GM18507 (cell line): ENCODE data around the gene BTBD6.

Experiments
- DNase-seq: peaks from one replicate; pipeline ENCODE4 v3.0.0; 2011; ENCODE audit warnings: low read depth; ENCODE audit not compliant: insufficient read length; ENCODE audit errors: extremely low spot score
- FAIRE-seq: peaks from 2 replicates; lab custom pipeline; 2011; peaks lifted over from hg19 to GRCh38; lab: Jason Lieb, UNC

BTBD6 gene

DNA sequence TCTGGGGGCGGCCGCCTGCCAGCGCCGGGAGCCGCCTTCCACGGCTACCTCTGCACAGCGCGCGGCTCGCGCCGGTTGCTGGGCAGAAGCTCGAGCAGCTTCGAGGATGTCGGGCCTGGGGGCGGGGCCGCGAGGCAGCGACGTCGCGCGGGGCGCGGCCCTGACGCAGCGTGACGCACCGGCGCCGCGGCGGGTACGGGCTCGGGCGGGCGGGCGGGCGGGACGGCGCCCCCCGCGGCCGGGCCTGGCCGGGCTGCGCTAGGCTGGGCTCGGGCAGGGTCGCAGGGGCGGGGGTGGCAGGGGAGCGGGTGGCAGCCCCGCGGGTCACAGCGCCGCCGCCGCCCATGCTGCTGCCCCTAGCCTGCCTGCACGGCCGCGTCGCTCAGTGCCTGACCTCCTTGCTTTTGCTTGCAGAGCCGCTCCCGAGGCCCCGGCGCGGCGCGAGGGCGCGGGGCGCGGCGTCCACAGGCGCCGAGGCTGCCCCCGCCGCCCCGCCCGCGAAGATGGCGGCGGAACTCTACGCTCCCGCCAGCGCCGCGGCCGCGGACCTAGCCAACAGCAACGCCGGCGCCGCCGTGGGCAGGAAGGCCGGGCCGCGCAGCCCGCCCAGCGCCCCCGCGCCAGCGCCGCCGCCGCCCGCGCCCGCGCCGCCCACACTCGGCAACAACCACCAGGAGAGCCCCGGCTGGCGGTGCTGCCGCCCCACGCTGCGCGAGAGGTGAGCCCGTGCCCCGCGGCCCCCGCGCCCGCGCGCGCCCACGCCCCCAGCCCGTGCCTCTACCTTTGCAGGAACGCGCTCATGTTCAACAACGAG, at the start of gene BTBD6:
Gene BTBD6 (plus strand): TSS at position 166 of the 814 bp plus-strand sequence. CDS start 179 bp downstream, at position 345.
- DNase-seq (peak; percentile 95), FAIRE-seq (peak; percentile 81)

DNA sequence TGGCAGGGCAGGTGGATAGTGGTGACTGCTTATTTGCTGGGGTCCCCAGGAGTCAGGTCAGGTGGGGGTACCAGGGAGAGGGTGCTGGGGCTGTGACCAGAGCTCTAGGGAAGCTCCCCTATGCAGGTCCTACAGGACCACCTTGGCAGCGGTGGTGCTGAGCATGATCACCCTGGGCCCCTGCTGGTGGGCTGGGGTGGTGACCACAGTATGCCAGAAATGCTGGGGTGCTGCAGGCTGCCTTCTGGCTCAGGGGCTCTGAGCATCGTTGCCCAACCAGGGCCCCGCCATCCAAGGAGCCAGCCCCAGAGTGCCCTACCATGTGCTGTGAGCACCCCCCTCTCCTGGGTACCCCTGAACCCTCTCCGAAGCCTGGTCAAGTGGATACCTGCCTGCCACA, 49.7 kb upstream of the BTBD6 start:
- FAIRE-seq = no peak

DNA sequence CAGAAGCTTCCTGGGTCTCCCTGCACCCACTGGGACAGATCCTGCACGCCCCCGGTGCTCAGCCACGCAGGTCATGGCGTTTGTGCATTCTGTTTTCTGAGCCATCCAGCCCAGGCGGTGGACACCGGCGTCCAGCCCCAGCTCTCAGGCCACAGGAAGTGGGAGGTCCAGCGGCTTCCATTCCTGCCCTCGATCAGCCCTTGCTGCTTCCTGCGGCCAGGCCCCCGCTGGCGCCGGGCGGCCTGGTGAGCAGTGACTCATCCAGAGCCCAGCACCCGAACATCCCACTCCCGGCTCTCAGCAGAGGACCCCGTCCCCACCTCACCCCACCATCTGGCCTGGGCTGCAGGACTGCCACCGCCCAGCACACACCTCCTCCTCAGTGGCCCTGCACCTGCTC, 49.2 kb upstream of the BTBD6 start:
- DNase-seq (no peak), FAIRE-seq (no peak)

More for the DNA sequence above, 49.7 kb upstream of the BTBD6 start:
- DNase-seq = no peak

DNA sequence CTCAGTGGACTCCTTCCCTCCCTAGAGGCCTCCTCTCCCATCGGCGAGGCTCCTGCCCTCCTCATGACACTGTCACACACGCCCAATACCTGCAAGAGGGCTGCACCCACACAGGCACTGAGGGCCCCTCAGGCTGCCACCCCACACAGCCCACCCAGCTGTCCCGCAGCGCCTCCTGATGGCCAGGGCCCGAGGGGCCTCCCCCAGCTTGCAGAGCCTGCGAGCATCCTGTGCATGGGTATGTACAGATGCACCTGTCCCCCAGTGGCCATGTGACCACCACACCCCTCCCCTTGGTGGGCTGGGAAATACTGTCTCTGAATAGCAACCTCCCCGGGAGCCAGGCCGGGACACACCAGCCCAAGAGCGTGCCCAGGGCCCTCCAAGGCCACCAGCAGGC, 48.3 kb upstream of the BTBD6 start:
- DNase-seq (no peak), FAIRE-seq (no peak)

- DNase-seq (no peak), FAIRE-seq (no peak)
These were observed 47.7 kb upstream of the BTBD6 start for GRCh38 chr14:105200641-105201040.

DNA sequence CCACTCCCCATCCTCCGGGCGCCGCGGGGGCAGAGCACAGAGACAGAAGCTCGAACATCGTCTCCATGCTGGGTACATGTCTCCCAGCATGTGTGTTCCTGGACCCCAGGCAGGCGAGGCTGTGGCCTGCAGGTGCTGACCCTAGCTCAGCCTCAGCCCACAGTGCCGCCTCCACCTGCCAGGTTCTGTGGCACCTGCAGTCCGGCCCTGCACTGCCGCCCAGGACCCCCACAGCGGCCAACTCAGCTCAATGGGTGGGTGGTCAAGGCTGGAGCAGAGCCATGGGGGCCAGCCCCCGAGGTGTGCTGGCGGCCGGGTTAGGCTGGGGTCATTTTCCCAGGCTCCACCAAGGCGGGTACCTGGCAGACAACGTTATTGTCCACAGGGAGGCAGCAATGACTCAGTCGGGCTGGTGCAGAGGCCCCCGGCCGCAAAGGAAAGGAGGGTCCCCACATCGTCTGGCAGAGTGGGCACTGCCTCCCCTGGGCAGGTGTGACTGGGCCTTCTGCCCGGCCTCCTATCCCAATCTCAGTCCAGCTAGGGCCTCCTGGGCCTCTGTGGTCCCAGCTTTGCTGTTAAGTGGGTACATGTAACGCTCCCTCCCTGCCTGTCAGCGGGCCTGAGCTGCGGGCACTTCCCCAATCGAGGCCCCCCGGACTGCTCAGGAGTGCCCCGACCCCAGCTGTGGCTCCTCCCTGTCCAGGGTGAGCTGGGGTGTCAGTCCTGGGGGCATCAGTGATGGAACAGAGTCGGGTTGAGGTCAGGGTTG, 47.0 kb upstream of the BTBD6 start:
- no peak for DNase-seq
- no peak for FAIRE-seq

GRCh38 chr14:105201925-105202513, 46.3 kb upstream of the BTBD6 start:
- no peak for DNase-seq

GRCh38 chr14:105203057-105203531, 45.2 kb upstream of the BTBD6 start:
- peak; percentile 66 for DNase-seq
- FAIRE-seq = peak; percentile 69

More at GRCh38 chr14:105201925-105202513, 46.3 kb upstream of the BTBD6 start:
- FAIRE-seq = no peak

GRCh38 chr14:105203701-105204100, 44.6 kb upstream of the BTBD6 start:
- no peak for FAIRE-seq
- no peak for DNase-seq

DNA sequence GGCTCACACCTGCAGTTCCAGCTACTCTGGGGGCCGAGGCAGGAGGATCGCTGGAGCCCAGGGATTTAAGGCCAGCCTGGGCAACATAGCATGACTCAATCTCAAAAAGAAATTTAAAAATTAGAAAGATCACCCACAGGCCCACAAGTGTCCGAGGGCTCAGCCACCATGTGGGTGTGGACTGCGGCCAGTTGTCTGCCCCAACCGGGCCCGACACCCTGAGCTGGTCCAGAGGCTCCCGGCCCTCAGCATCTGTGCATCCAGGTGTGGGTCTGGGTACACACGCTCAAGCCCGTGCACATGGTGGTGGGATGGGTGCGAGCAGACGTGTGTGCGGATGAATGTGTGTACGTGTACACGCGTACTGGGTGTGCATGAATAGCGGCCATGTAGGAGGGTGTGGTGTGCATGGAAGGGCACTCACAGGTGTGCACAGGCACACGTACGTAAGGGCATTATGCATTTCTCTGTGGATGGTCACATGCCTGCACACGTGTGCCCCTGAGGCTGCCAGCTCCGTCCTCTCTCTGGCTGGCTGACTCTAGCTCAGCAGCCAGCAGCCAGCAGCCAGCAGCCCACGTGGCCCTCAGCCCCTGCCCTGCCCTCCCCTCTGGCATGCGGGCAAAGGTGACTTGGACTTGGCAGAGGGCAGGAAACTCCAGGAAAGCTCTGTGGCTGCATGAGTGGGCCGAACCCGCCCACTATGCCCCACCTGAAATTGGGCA, 44.0 kb upstream of the BTBD6 start:
- FAIRE-seq = no peak
- DNase-seq = no peak

GRCh38 chr14:105204931-105205672, 43.2 kb upstream of the BTBD6 start:
- FAIRE-seq (no peak), DNase-seq (no peak)

- FAIRE-seq = no peak
- DNase-seq = no peak
These were observed 42.6 kb upstream of the BTBD6 start for GRCh38 chr14:105205673-105206208.

- DNase-seq (no peak), FAIRE-seq (no peak)
These were observed 41.5 kb upstream of the BTBD6 start for GRCh38 chr14:105206873-105207272.

GRCh38 chr14:105207460-105207901, 40.9 kb upstream of the BTBD6 start:
- no peak for DNase-seq
- FAIRE-seq = no peak

DNA sequence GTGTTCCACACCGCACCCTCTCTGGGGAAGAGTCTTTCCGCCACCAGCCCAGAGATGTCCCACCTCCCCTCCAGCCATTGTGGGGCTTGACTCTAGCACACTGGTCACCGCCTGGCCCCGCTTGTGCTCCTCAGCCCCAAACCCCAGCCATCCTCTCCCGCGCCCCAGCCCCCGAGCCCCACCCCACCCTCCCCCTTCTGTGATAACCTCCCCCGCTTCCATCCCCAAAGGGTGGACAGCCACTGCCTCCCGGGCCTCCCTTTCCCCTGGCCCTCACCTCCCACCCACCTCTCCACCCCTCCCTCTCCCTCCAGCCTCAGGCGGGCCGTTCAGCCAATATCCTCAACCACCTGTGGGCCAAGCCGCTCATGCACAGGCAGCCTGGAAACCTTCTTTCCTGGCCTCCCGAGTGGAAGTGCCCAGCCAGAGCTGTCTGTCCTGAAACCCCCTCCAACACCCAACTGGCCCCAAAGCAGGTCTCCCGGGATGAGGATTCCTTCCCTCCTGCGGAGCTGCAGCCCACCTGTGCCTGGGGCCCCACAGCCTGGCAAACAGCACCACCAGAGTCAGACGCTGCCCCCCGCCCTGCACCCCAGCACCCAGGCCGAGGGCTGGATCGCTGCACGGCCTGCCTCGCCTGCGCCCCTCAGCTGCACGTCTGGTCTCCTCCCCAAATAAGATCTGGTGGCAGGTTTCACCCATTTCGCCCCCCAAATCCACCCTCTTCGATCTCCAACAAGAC, 40.2 kb upstream of the BTBD6 start:
- no peak for DNase-seq
- no peak for FAIRE-seq

DNA sequence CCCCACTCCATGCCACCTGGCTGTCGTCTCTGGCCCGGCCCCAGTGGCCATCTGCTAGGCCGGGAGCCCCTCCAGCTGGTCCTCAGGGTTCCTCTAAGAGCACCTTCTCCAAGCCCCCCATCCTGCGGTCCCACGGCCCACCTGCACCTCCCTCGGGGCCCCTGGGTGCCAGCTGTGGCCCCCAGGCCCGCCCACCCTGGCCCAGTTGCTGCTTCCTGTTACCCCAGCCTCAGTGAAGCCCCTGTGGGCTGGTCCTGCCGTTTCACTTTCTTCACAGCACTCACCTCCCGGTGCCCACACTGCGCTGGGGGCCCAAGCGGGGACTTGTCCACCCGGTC, 39.6 kb upstream of the BTBD6 start:
- FAIRE-seq (no peak), DNase-seq (no peak)

DNA sequence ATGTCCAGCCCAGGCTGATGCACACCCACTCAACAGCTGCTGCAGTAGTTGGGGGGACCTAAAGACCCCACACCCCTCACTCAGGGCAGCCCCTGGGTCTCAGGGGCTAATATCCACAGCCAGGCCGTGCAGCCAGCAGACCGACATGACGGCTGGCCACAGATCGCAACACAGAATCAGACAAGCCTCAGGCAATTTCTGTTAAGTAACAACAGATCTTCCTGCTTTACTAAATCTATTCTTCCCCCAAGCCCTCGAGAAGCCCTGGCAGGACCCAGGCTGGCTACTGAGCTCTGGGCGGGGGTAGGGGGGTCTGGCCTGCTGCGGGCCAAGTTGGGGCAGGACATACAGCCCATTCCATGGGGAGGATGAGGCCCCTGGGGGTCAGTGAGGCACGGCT, 39.2 kb upstream of the BTBD6 start:
- FAIRE-seq (no peak), DNase-seq (no peak)

DNA sequence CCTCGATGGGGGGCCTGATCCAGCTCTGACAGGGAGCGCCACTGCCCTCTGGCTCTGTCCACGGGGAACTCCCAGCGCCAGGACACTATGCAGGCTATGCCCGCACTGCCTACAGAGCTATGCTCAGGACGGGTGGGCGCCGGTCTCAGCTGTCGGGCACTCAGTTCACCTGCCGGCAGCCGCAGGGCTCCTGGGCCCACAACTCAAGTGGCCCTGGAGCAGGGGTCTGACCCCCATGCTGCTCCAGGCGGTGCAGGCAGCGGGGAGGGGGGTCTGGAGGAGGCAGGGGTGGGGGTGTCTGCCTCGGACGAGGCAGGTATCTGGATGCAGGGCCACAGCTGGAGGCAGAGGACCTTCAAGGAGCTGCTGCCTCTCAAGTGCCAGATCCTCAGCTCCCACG, 38.7 kb upstream of the BTBD6 start:
- FAIRE-seq (no peak), DNase-seq (no peak)
